Psoas muscle (tissue), 8 donors: Measurements from ENCODE around the gene RASSF4. TPM values are rescaled to one million over a fixed set of nuclear protein-coding genes. Genes with fewer than 3 reads are reported as not detected.
A peak's percentile ranks its signal among the peaks of the same experiment; 100 is the strongest.

Source experiments
- ATAC-seq, 4 donors: fragments of 200-7000 bp; cut with Tn5 transposase; one replicate each; pipeline ENCODE4 v1.9.1; 2020; ENCODE audit warnings: moderate library complexity in 3 of 4, mild to moderate bottlenecking in 2 of 4
- DNase-seq, 2 donors: peaks; one replicate each; pipeline ENCODE4 v3.0.0-alpha.2; 2020
- H3K27ac ChIP-seq: fragments of 200-600 bp; one replicate; pipeline ENCODE4 v1.8.0; 2022
- H3K27me3 ChIP-seq, 3 donors: fragments of 200-600 bp in 1 of 3; one replicate each; pipeline versions ENCODE4 v1.6.1 to v1.8.0; 2013 to 2022; ENCODE audit warnings: low read length in 2 of 3, mild to moderate bottlenecking in 2 of 3, moderate library complexity in 1 of 3; ENCODE audit not compliant: insufficient read depth in 3 of 3
- H3K36me3 ChIP-seq, 2 donors: fragments of 200-600 bp in 1 of 2; one replicate each; pipeline versions ENCODE4 v1.6.1 to v1.8.0; 2013 to 2022; ENCODE audit warnings: low read depth in 1 of 2, mild to moderate bottlenecking in 1 of 2, moderate library complexity in 1 of 2; ENCODE audit not compliant: insufficient read depth in 1 of 2
- H3K4me1 ChIP-seq: fragments of 200-600 bp; one replicate; pipeline ENCODE4 v1.8.0; 2022
- H3K4me3 ChIP-seq: fragments of 200-600 bp; one replicate; pipeline ENCODE4 v1.8.0; 2022; ENCODE audit warnings: mild to moderate bottlenecking
- H3K9me3 ChIP-seq: fragments of 200-600 bp; one replicate; pipeline ENCODE4 v1.8.0; 2022
- CTCF ChIP-seq: fragments of 200-600 bp; IDR thresholded peaks from one replicate; pipeline ENCODE4 v1.8.0; 2022; ENCODE audit warnings: antibody characterized with exemption
- WGBS, 3 donors: extraction: QIAGEN DNeasy Blood & Tissue Kit; methylation state at CpG; one replicate each; pipeline versions ENCODE4 v1.1.6 to v1.1.7; 2013; 5-methylcytosine and 5-hydroxymethylcytosine counted together
- intact Hi-C, 2 donors: fragments of 100-400 bp; cut with DNase I; formaldehyde crosslinking; loops; one replicate each; pipeline versions ENCODE4 v1.11.0 to v1.14.2; 2022
- polyA plus RNA-seq, 3 donors: library from polyadenylated mRNA; stranded (reverse); fragments of 200-250 nt; gene quantifications; one replicate each; pipeline ENCODE4 v1.2.3, GENCODE V29; 2013
- total RNA-seq, 4 donors: library from RNA; stranded (reverse); fragmentation: NEBNext Ultra II Directional in 2 of 4; extraction: Animal tissue kit (Norgen Biotek cat#: 25700) in 2 of 4; gene quantifications; one replicate each; pipeline versions ENCODE4 v1.2.1 to v1.2.4, GENCODE V29; 2021 to 2023
- donor health status: healthy with polysubstance abuse.
- donor health status: DM: no; HTN: no; CAD: no; lungs with moderate emphysema.
- donor health status: Bipolar disorder and iron deficiency.
- donor health status: healthy.
- donor health status: DM: yes; HTN: yes; CAD: no.
- donor health status: DM: no; HTN: no; CAD: no.
- donor health status: DM: no; HTN: no; CAD: no.
- donor health status: DM: yes; HTN: yes; CAD: no.

RASSF4 gene
- total and polyA plus RNA-seq, 7 donors, result 11.1 to 44.0 (median 18.9) TPM

GRCh38 chr10:44966816-44967509 is 7.4 kb downstream of the RASSF4 start:
- H3K4me1 ChIP-seq, result peaks cover 84% of the 10 kb centered on the region
- peaks cover 0 to 15% of the 10 kb centered on the region in 2 donors for H3K36me3 ChIP-seq
- no peak overlapping the region for H3K4me3 ChIP-seq
- H3K9me3 ChIP-seq, result no peaks in the 10 kb centered on the region
- 50 to 80% (median 51%) methylated on average over 8 of the region's 8 CpGs for WGBS, 3 donors
- intact Hi-C loops, result no loop called here
- H3K27ac ChIP-seq, result peak overlapping the region; percentile 94
- no peaks in the 10 kb centered on the region for H3K27me3 ChIP-seq
- DNase-seq (no peak), ATAC-seq (no peak)
- TF ChIP-seq CTCF, result peak; percentile 22

DNA sequence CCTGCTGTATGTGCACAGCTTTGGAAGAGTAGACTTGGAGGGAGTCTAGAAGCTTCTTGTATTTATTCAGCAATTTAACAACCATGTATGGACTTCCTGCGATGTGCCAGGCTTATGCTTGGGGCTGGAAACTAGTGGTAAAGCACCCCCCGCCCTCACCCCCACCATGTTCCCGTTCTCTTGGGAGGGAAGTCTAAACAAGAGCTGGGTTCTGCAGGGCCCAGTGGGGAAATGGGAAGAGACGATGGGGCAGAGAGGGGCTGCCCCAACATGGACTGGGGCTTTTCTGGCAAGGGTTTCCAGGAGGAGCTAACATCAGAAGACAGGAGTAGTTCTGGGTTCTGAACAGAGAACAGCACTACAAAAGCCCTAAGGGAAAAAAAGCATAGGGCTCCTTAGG is 8.0 kb downstream of the RASSF4 start:
- ATAC-seq, result no peak

DNA sequence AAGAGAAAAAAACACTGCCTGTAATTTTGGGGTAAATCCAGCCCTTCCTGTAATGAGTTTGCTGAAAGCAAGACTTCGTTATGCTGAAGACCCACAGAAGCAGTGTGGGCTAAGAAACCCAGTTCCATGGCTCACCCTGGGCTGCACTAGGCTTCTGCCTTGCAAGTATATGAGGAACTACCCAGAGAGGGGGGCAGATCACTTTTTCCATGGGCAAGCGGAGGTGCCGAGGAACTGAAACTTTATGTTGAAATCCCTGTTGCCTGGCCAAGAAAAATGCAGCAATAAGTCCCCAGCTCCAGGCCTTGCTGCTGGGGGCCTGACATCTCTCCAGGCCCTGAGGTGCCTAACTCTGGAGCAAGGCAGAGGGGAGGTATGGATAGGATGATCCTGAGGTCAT is 8.5 kb downstream of the RASSF4 start:
- 16 to 32% (median 30%) methylated on average over 3 of the region's 3 CpGs for WGBS, 3 donors

More for the DNA sequence above, 8.0 kb downstream of the RASSF4 start:
- peak in 1 of 2 donors; percentile 50 for DNase-seq
- no peaks in the 10 kb centered on the region for H3K9me3 ChIP-seq
- TF ChIP-seq CTCF, result no peak
- H3K27ac ChIP-seq, result peak overlapping the region; percentile 58
- WGBS, 3 donors, result 62 to 74% (median 72%) methylated on average over 4 of the region's 4 CpGs
- peaks cover 78% of the 10 kb centered on the region for H3K4me1 ChIP-seq
- peaks cover 0 to 18% of the 10 kb centered on the region in 2 donors for H3K36me3 ChIP-seq
- H3K27me3 ChIP-seq, result no peaks in the 10 kb centered on the region
- no peak overlapping the region for H3K4me3 ChIP-seq
- intact Hi-C loops, result no loop called here

GRCh38 chr10:44968500-44969400 is 9.1 kb downstream of the RASSF4 start:
- 68 to 78% (median 71%) methylated on average over 11 of the region's 11 CpGs for WGBS, 3 donors
- ATAC-seq (no peak), DNase-seq (peak in 1 of 2 donors; percentile 45)
- Histone ChIP-seq H3K36me3 (peaks cover 0 to 18% of the 10 kb centered on the region in 2 donors), H3K27me3 (no peaks in the 10 kb centered on the region), H3K9me3 (no peaks in the 10 kb centered on the region), H3K4me1 (peaks cover 67% of the 10 kb centered on the region), H3K27ac (peak overlapping the region; percentile 69), H3K4me3 (no peak overlapping the region)
- no peak for TF ChIP-seq CTCF
- intact Hi-C loops, result no loop called here

More for the DNA sequence above, 8.5 kb downstream of the RASSF4 start:
- ATAC-seq (no peak), DNase-seq (peak in 1 of 2 donors; percentile 71)
- no peaks in the 10 kb centered on the region for H3K27me3 ChIP-seq
- peaks cover 73% of the 10 kb centered on the region for H3K4me1 ChIP-seq
- intact Hi-C loops, result no loop called here
- TF ChIP-seq CTCF, result no peak
- no peaks in the 10 kb centered on the region for H3K9me3 ChIP-seq
- H3K27ac ChIP-seq, result peak overlapping the region; percentile 58
- peaks cover 0 to 18% of the 10 kb centered on the region in 2 donors for H3K36me3 ChIP-seq
- no peak overlapping the region for H3K4me3 ChIP-seq
